Loucy (cell line): ENCODE data around the gene MACROH2A2.
"Not testable (repeated sequence)": the region's sequence is repeated elsewhere in the genome, so short reads cannot be mapped to it uniquely, and the experiment has no call there.

Experiments
- H2AFZ ChIP-seq: fragments of 200-600 bp; sonication (generic); 2 replicates; pipeline ENCODE4 v1.6.0; 2016; ENCODE audit warnings: antibody characterized with exemption, mild to moderate bottlenecking, low read length, moderate library complexity
- H3F3A ChIP-seq: fragments of 200-600 bp; 2 replicates; pipeline ENCODE4 v1.6.0; 2016; ENCODE audit warnings: antibody characterized with exemption, low read depth, mild to moderate bottlenecking
- H3K27me3 ChIP-seq: fragments of 200-600 bp; sonication (generic); 2 replicates; pipeline ENCODE4 v1.6.1; 2014; ENCODE audit warnings: low read length, mild to moderate bottlenecking; ENCODE audit not compliant: insufficient read depth, poor library complexity, severe bottlenecking
- H3K36me3 ChIP-seq: fragments of 200-600 bp; sonication (generic); 2 replicates; pipeline ENCODE4 v1.6.1; 2016; ENCODE audit warnings: low read length; ENCODE audit not compliant: insufficient read depth
- H3K4me1 ChIP-seq: fragments of 200-600 bp; sonication (generic); 2 replicates; pipeline ENCODE4 v1.5.1; 2014; ENCODE audit warnings: low read length, mild to moderate bottlenecking; ENCODE audit not compliant: insufficient read depth, poor library complexity, severe bottlenecking
- H3K4me2 ChIP-seq: fragments of 200-600 bp; sonication (generic); 2 replicates; pipeline ENCODE4 v1.6.0; 2014; ENCODE audit warnings: antibody characterized with exemption, low read length, low read depth, mild to moderate bottlenecking; ENCODE audit not compliant: poor library complexity, severe bottlenecking
- H3K4me3 ChIP-seq: fragments of 200-600 bp; sonication (generic); 2 replicates; pipeline ENCODE4 v1.5.1; 2014; ENCODE audit warnings: low read length, mild to moderate bottlenecking, mixed read lengths; ENCODE audit not compliant: poor library complexity, severe bottlenecking
- H3K79me2 ChIP-seq: fragments of 200-600 bp; sonication (generic); 2 replicates; pipeline ENCODE4 v1.6.1; 2014; ENCODE audit warnings: low read length; ENCODE audit not compliant: insufficient read depth
- H3K9ac ChIP-seq: fragments of 200-600 bp; sonication (generic); 2 replicates; pipeline ENCODE4 v1.6.0; 2014; ENCODE audit warnings: mild to moderate bottlenecking, low read depth, low read length, moderate library complexity; ENCODE audit not compliant: poor library complexity, severe bottlenecking
- H3K9me2 ChIP-seq: fragments of 200-600 bp; sonication (generic); replicated peaks from 2 replicates; pipeline ENCODE4 v1.6.1; 2016; ENCODE audit warnings: low read depth, low read length, mixed read lengths
- H3K9me3 ChIP-seq: fragments of 200-600 bp; sonication (generic); 2 replicates; pipeline ENCODE4 v1.6.1; 2014; ENCODE audit warnings: mild to moderate bottlenecking, antibody characterized with exemption, low read length, low read depth; ENCODE audit not compliant: insufficient read depth
- H4K20me1 ChIP-seq: fragments of 200-600 bp; sonication (generic); 2 replicates; pipeline ENCODE4 v1.6.0; 2014; ENCODE audit warnings: antibody characterized with exemption, low read length, mild to moderate bottlenecking; ENCODE audit not compliant: insufficient read depth, poor library complexity, severe bottlenecking
- CTCF ChIP-seq: fragments of 200-600 bp; sonication (generic); conservative IDR thresholded peaks from 2 replicates; pipeline ENCODE4 v1.5.1; 2014; ENCODE audit warnings: mild to moderate bottlenecking, antibody characterized with exemption, low read length
- EZH2phosphoT487 ChIP-seq: fragments of 200-600 bp; IDR thresholded peaks from 2 replicates; pipeline ENCODE4 v1.6.1; 2018; ENCODE audit warnings: antibody characterized with exemption, mild to moderate bottlenecking, moderate library complexity, borderline replicate concordance

Gene MACROH2A2

GRCh38 chr10:70078937-70079336 is 26.3 kb downstream of the MACROH2A2 start:
- Histone ChIP-seq H3K9me2 (no peaks in the 10 kb centered on the region), H3K27me3 (no peaks in the 10 kb centered on the region), H4K20me1 (no peaks in the 10 kb centered on the region), H3K4me2 (no peak overlapping the region), H3K4me1 (no peaks in the 10 kb centered on the region), H3K79me2 (no peaks in the 10 kb centered on the region), H2AFZ (no peak overlapping the region), H3K36me3 (no peaks in the 10 kb centered on the region), H3K4me3 (no peak overlapping the region), H3F3A (no peaks in the 10 kb centered on the region), H3K9ac (no peak overlapping the region), H3K9me3 (no peaks in the 10 kb centered on the region)
- no peak for TF ChIP-seq EZH2phosphoT487
- no peak for TF ChIP-seq CTCF

GRCh38 chr10:70080789-70081188 is 28.1 kb downstream of the MACROH2A2 start:
- H3K9me2 ChIP-seq, H2AFZ ChIP-seq: not testable (repeated sequence)

GRCh38 chr10:70084189-70084588 is 31.5 kb downstream of the MACROH2A2 start:
- no peaks in the 10 kb centered on the region for H3F3A ChIP-seq

More at GRCh38 chr10:70080789-70081188, 28.1 kb downstream of the MACROH2A2 start:
- H3K36me3 ChIP-seq, H3K9me3 ChIP-seq, H3K9ac ChIP-seq, H3F3A ChIP-seq, H3K27me3 ChIP-seq, H3K4me2 ChIP-seq, H3K4me1 ChIP-seq, H4K20me1 ChIP-seq, H3K4me3 ChIP-seq, H3K79me2 ChIP-seq: not testable (repeated sequence)

More at GRCh38 chr10:70084189-70084588, 31.5 kb downstream of the MACROH2A2 start:
- H3K27me3 ChIP-seq, result no peaks in the 10 kb centered on the region
- no peak overlapping the region for H3K9ac ChIP-seq
- H3K4me1 ChIP-seq, result no peaks in the 10 kb centered on the region
- no peaks in the 10 kb centered on the region for H3K79me2 ChIP-seq
- no peaks in the 10 kb centered on the region for H4K20me1 ChIP-seq
- peak; percentile 34 for TF ChIP-seq CTCF
- TF ChIP-seq EZH2phosphoT487, result no peak
- no peak overlapping the region for H3K4me3 ChIP-seq
- H3K9me3 ChIP-seq, result no peaks in the 10 kb centered on the region
- no peaks in the 10 kb centered on the region for H3K36me3 ChIP-seq
- no peaks in the 10 kb centered on the region for H3K9me2 ChIP-seq
- H3K4me2 ChIP-seq, result no peak overlapping the region
- H2AFZ ChIP-seq, result no peak overlapping the region
